ENCODE results near the gene GCSH. TPM values are rescaled to one million over a fixed set of nuclear protein-coding genes. Genes with fewer than 3 reads are reported as not detected.

GCSH gene
- total RNA-seq, result 26.3 and 57.2 TPM in 2 replicates

GRCh38 chr16:81095953-81096714, at the start of gene GCSH:
TSS of gene GCSH (minus strand) at chr16:81096395. CDS start at chr16:81096278, 117 bp downstream.

DNA sequence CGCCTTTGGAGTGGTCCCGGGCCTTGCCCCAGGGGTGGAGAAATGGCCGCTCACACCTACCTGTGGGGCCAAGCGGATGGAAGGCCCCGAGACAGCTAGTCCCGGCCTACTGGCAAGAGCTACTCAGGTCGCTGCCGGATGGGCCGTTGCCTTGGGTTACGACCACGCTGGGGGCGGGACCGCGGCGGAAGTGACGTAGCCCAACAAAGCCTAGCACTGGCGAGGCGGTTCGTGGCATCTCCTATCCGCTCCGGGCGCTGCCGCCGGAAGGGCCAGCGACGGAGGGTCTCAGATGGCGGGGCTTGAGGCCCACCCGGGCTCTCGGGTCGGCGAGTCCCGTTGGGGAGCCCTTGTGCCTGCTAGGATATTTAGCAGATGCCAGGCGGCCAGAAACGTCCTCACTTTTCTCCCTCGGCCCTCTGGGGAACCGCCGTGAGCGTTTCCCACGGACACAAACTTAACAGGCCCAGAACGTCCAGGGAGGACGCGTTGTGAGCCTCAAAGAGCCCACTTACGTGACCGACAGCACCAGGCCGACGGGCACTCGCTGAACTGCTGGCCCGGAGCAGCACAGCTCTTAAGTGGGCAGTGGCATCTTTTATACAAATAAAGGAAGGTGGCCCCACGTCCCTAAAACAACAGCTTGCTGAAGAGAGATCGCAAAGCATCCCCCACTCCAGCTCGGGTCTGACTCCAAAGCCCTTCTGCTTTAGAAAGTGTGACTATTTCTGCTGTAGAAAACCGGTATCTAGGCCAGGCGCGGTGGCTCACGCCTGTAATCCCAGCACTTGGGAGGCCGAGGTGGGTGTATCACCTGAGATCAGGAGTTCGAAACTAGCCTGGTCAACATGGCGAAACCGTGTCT, 18.9 kb downstream of the GCSH start, which contains the start of gene C16orf46:
Gene C16orf46, minus strand, starts transcription at position 163 of the 865 bp plus-strand sequence. CDS start 13,283 bp downstream, outside the sequence.

DNA sequence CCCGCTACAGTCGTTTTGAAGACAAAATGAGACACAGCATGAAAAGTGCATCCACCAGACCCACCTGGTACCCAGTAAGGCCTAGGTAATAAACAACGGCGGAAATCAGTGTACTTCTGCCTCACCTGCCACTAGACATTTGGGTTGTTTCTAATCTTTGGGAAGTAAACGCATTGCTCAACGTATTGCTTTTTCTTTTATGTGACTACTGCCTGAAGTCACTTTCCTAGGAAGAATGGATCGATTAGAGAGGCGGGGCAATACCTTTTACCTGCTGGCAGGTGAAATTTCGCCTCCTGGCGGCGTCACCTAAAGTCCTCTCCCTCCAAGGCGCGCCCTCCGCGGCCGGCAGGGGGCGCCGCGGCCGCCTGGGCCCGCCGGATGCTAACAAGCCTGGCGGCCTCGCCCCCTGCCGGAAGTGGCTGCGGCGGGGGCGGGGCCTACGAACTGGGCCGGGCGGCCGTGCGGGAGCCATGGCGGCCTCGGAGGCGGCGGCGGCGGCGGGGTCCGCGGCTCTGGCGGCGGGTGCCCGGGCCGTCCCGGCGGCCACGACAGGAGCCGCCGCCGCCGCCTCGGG, 60.7 kb downstream of the GCSH start, which contains the start of gene ATMIN:
Gene ATMIN, plus strand, starts transcription at position 445 of the 577 bp plus-strand sequence. Its CDS starts 29 bp downstream, at position 474.

Other genes with a start within 250 kb of the GCSH start
- 54.2 and 100 TPM in 2 replicates for gene CMC2, start 89.5 kb downstream of the GCSH start, total RNA-seq
- gene CENPN, start 89.2 kb downstream of the GCSH start, total RNA-seq, result 38.3 and 90.1 TPM in 2 replicates
- 23.8 and 27.1 TPM in 2 replicates for gene ATMIN, start 60.6 kb downstream of the GCSH start, total RNA-seq
- 0.11 and 0.39 TPM in 2 replicates for gene C16orf46, start 19.2 kb downstream of the GCSH start, total RNA-seq
- not detected in 2 replicates for gene BCO1, start 142.3 kb upstream of the GCSH start, total RNA-seq
- gene GAN, start 218.6 kb upstream of the GCSH start, total RNA-seq, result 4.1 and 5.9 TPM in 2 replicates

All from hair follicular keratinocyte (primary cell).